GM23338 (cell line): Measurements from ENCODE around the gene AK2.

ENCODE experiments used
- CREB1 ChIP-seq: fragments of 250-450 bp; sonication (Bioruptor Pico); IDR thresholded peaks from 2 replicates; pipeline ENCODE4 v1.5.0; 2020; ENCODE audit warnings: low read depth, mild to moderate bottlenecking, moderate library complexity
- EZH2 ChIP-seq: fragments of 200-600 bp; sonication (generic); IDR thresholded peaks from one replicate; pipeline ENCODE4 v1.8.0; 2017; ENCODE audit warnings: antibody characterized with exemption, mild to moderate bottlenecking, low read depth; ENCODE audit not compliant: unreplicated experiment
- EZH2phosphoT487 ChIP-seq: fragments of 200-600 bp; sonication (generic); IDR thresholded peaks from one replicate; pipeline ENCODE4 v1.8.1; 2018; ENCODE audit warnings: antibody characterized with exemption; ENCODE audit not compliant: unreplicated experiment
- JUNB ChIP-seq: IDR thresholded peaks from one replicate; pipeline ENCODE4 v1.6.1; 2016; ENCODE audit warnings: antibody characterized with exemption; ENCODE audit not compliant: unreplicated experiment
- POLR2AphosphoS5 ChIP-seq: IDR thresholded peaks from 2 replicates; pipeline ENCODE4 v1.6.1; 2016; ENCODE audit warnings: antibody characterized with exemption, low read depth
- ZNF331 ChIP-seq: fragments of 250-450 bp; sonication (Bioruptor Pico); IDR thresholded peaks from 2 replicates; pipeline ENCODE4 v1.5.0; 2020; ENCODE audit warnings: low read depth, mild to moderate bottlenecking, moderate library complexity
- TF ChIP-seq, protein P1 (sequence below), 2 experiments: fragments of 200-600 bp in 1 of 2; sonication (generic) in 1 of 2; conservative IDR thresholded peaks; 2 replicates each; pipeline versions ENCODE4 v1.5.1 to v1.6.1; 2016 to 2017; ENCODE audit warnings: antibody characterized with exemption in 2 of 2, low read depth in 2 of 2, mild to moderate bottlenecking in 2 of 2, moderate library complexity in 1 of 2
- TF ChIP-seq, protein P2 (sequence below): fragments of 250-450 bp; sonication (Bioruptor Pico); IDR thresholded peaks from 2 replicates; pipeline ENCODE4 v1.5.0; 2020; ENCODE audit warnings: mild to moderate bottlenecking, moderate library complexity
- TF ChIP-seq, protein P3 (sequence below): IDR thresholded peaks from one replicate; pipeline ENCODE4 v1.6.1; 2018; ENCODE audit warnings: antibody characterized with exemption; ENCODE audit not compliant: unreplicated experiment

DNA sequence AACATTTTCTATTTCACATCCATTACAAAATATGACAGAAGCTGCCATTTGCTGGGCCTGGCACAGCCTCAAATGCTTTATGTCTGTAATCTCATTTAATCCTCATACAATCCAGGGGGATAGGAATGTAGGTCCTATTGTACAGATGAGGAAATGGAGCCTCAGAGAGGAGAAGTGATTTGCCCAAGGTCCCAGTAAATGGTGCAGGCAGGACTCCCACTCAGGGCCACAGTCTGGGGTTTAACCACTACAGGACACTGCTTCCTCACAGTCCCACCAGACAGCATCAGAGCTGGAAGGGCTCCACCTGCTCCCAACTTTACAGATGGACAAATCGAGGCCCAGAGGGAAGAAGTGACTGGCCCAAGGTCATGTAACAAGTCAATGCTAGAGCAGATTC, 51.5 kb downstream of the AK2 start:
- TF ChIP-seq, protein P1, sequence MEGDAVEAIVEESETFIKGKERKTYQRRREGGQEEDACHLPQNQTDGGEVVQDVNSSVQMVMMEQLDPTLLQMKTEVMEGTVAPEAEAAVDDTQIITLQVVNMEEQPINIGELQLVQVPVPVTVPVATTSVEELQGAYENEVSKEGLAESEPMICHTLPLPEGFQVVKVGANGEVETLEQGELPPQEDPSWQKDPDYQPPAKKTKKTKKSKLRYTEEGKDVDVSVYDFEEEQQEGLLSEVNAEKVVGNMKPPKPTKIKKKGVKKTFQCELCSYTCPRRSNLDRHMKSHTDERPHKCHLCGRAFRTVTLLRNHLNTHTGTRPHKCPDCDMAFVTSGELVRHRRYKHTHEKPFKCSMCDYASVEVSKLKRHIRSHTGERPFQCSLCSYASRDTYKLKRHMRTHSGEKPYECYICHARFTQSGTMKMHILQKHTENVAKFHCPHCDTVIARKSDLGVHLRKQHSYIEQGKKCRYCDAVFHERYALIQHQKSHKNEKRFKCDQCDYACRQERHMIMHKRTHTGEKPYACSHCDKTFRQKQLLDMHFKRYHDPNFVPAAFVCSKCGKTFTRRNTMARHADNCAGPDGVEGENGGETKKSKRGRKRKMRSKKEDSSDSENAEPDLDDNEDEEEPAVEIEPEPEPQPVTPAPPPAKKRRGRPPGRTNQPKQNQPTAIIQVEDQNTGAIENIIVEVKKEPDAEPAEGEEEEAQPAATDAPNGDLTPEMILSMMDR (conservative IDR thresholded peaks at IDR 0.05; ENCODE audit: low read depth in 2 of 2): no peak
- TF ChIP-seq EZH2 (no peak), CREB1 (CRISPR knock-in tag) (no peak), POLR2AphosphoS5 (no peak), JUNB (no peak), EZH2phosphoT487 (no peak), ZNF331 (CRISPR knock-in tag) (no peak)
- TF ChIP-seq, protein P2, sequence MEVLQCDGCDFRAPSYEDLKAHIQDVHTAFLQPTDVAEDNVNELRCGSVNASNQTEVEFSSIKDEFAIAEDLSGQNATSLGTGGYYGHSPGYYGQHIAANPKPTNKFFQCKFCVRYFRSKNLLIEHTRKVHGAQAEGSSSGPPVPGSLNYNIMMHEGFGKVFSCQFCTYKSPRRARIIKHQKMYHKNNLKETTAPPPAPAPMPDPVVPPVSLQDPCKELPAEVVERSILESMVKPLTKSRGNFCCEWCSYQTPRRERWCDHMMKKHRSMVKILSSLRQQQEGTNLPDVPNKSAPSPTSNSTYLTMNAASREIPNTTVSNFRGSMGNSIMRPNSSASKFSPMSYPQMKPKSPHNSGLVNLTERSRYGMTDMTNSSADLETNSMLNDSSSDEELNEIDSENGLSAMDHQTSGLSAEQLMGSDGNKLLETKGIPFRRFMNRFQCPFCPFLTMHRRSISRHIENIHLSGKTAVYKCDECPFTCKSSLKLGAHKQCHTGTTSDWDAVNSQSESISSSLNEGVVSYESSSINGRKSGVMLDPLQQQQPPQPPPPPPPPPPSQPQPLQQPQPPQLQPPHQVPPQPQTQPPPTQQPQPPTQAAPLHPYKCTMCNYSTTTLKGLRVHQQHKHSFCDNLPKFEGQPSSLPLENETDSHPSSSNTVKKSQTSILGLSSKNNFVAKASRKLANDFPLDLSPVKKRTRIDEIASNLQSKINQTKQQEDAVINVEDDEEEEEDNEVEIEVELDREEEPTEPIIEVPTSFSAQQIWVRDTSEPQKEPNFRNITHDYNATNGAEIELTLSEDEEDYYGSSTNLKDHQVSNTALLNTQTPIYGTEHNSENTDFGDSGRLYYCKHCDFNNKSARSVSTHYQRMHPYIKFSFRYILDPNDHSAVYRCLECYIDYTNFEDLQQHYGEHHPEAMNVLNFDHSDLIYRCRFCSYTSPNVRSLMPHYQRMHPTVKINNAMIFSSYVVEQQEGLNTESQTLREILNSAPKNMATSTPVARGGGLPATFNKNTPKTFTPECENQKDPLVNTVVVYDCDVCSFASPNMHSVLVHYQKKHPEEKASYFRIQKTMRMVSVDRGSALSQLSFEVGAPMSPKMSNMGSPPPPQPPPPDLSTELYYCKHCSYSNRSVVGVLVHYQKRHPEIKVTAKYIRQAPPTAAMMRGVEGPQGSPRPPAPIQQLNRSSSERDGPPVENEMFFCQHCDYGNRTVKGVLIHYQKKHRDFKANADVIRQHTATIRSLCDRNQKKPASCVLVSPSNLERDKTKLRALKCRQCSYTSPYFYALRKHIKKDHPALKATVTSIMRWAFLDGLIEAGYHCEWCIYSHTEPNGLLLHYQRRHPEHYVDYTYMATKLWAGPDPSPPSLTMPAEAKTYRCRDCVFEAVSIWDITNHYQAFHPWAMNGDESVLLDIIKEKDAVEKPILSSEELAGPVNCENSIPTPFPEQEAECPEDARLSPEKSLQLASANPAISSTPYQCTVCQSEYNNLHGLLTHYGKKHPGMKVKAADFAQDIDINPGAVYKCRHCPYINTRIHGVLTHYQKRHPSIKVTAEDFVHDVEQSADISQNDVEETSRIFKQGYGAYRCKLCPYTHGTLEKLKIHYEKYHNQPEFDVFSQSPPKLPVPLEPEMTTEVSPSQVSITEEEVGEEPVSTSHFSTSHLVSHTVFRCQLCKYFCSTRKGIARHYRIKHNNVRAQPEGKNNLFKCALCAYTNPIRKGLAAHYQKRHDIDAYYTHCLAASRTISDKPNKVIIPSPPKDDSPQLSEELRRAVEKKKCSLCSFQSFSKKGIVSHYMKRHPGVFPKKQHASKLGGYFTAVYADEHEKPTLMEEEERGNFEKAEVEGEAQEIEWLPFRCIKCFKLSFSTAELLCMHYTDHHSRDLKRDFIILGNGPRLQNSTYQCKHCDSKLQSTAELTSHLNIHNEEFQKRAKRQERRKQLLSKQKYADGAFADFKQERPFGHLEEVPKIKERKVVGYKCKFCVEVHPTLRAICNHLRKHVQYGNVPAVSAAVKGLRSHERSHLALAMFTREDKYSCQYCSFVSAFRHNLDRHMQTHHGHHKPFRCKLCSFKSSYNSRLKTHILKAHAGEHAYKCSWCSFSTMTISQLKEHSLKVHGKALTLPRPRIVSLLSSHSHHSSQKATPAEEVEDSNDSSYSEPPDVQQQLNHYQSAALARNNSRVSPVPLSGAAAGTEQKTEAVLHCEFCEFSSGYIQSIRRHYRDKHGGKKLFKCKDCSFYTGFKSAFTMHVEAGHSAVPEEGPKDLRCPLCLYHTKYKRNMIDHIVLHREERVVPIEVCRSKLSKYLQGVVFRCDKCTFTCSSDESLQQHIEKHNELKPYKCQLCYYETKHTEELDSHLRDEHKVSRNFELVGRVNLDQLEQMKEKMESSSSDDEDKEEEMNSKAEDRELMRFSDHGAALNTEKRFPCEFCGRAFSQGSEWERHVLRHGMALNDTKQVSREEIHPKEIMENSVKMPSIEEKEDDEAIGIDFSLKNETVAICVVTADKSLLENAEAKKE (CRISPR knock-in tag): no peak
- TF ChIP-seq, protein P3, sequence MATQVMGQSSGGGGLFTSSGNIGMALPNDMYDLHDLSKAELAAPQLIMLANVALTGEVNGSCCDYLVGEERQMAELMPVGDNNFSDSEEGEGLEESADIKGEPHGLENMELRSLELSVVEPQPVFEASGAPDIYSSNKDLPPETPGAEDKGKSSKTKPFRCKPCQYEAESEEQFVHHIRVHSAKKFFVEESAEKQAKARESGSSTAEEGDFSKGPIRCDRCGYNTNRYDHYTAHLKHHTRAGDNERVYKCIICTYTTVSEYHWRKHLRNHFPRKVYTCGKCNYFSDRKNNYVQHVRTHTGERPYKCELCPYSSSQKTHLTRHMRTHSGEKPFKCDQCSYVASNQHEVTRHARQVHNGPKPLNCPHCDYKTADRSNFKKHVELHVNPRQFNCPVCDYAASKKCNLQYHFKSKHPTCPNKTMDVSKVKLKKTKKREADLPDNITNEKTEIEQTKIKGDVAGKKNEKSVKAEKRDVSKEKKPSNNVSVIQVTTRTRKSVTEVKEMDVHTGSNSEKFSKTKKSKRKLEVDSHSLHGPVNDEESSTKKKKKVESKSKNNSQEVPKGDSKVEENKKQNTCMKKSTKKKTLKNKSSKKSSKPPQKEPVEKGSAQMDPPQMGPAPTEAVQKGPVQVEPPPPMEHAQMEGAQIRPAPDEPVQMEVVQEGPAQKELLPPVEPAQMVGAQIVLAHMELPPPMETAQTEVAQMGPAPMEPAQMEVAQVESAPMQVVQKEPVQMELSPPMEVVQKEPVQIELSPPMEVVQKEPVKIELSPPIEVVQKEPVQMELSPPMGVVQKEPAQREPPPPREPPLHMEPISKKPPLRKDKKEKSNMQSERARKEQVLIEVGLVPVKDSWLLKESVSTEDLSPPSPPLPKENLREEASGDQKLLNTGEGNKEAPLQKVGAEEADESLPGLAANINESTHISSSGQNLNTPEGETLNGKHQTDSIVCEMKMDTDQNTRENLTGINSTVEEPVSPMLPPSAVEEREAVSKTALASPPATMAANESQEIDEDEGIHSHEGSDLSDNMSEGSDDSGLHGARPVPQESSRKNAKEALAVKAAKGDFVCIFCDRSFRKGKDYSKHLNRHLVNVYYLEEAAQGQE: no peak
